GM08714 (cell line): ENCODE results near the gene SCUBE1.

Experiments
- H3K4me3 ChIP-seq: fragments of 200-500 bp; sonication (Bioruptor generic); 2 replicates; pipeline ENCODE4 v1.5.1; 2014; ENCODE audit warnings: mild to moderate bottlenecking, low read length, inconsistent platforms
- ZNF274 ChIP-seq: IDR thresholded peaks from 2 replicates; pipeline ENCODE4 v1.6.1; 2012; ENCODE audit warnings: mild to moderate bottlenecking, low read depth, low read length

SCUBE1 gene

GRCh38 chr22:43343262-43343669 is at the start of gene SCUBE1:
SCUBE1 (minus strand) TSS chr22:43343372; CDS start chr22:43343261, 111 bp downstream.
- no peak for TF ChIP-seq ZNF274
- H3K4me3 ChIP-seq = no peak within 1 kb of the TSS

- H3K4me3 ChIP-seq = no peak overlapping the region
- no peak for TF ChIP-seq ZNF274
Observed at GRCh38 chr22:43392385-43392989, 49.3 kb upstream of the SCUBE1 start.

- no peak for TF ChIP-seq ZNF274
- no peak overlapping the region for H3K4me3 ChIP-seq
Observed at GRCh38 chr22:43391306-43391705, 48.1 kb upstream of the SCUBE1 start.

- no peak overlapping the region for H3K4me3 ChIP-seq
- no peak for TF ChIP-seq ZNF274
Observed at GRCh38 chr22:43390872-43391271, 47.7 kb upstream of the SCUBE1 start.

- H3K4me3 ChIP-seq = no peak overlapping the region
- no peak for TF ChIP-seq ZNF274
Observed at GRCh38 chr22:43390166-43390565, 47.0 kb upstream of the SCUBE1 start.

GRCh38 chr22:43389227-43389836 is 46.2 kb upstream of the SCUBE1 start:
- no peak for TF ChIP-seq ZNF274
- no peak overlapping the region for H3K4me3 ChIP-seq

- TF ChIP-seq ZNF274 = no peak
Observed at GRCh38 chr22:43388420-43388851, 45.3 kb upstream of the SCUBE1 start.

GRCh38 chr22:43387815-43388214 is 44.6 kb upstream of the SCUBE1 start:
- H3K4me3 ChIP-seq = no peak overlapping the region
- no peak for TF ChIP-seq ZNF274

More at GRCh38 chr22:43388420-43388851, 45.3 kb upstream of the SCUBE1 start:
- no peak overlapping the region for H3K4me3 ChIP-seq

- H3K4me3 ChIP-seq = no peak overlapping the region
- no peak for TF ChIP-seq ZNF274
Observed at GRCh38 chr22:43385770-43386641, 42.8 kb upstream of the SCUBE1 start.

GRCh38 chr22:43384863-43385262 is 41.7 kb upstream of the SCUBE1 start:
- TF ChIP-seq ZNF274 = no peak

GRCh38 chr22:43381693-43382092 is 38.5 kb upstream of the SCUBE1 start:
- TF ChIP-seq ZNF274 = no peak
- H3K4me3 ChIP-seq = no peak overlapping the region

More at GRCh38 chr22:43384863-43385262, 41.7 kb upstream of the SCUBE1 start:
- no peak overlapping the region for H3K4me3 ChIP-seq

GRCh38 chr22:43377896-43378704 is 34.9 kb upstream of the SCUBE1 start:
- peak overlapping the region; percentile 42; the same call in 1 of the 2 replicates for H3K4me3 ChIP-seq
- no peak for TF ChIP-seq ZNF274

- H3K4me3 ChIP-seq = peak overlapping the region; percentile 42; the same call in 1 of the 2 replicates
- no peak for TF ChIP-seq ZNF274
Observed at GRCh38 chr22:43377548-43377895, 34.4 kb upstream of the SCUBE1 start.
